ENCODE measurements around the gene BSDC1.

Gene BSDC1

GRCh38 chr1:32335790-32336590 lies 58.3 kb downstream of the BSDC1 start, which contains the start of gene MARCKSL1:
Gene MARCKSL1, minus strand, starts transcription at chr1:32336233. Its CDS starts 200 bp downstream, at chr1:32336033.
- peak; percentile 89 for DNase-seq

DNA sequence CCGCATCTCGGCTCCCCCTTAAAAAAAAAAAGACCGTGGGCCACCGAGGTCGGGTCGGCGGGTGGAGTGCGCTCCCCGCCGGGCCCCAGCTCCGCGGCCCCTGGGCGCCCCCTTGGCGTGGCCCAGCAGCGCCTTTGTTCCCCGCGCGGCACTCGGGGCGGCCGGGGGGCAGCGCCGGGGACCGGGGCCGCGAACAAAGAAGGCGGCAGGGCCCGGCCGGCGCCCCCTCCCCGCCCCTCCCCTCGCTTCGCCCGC lies 58.8 kb downstream of the BSDC1 start:
- peak; percentile 10 for DNase-seq

GRCh38 chr1:32334864-32335534 lies 59.2 kb downstream of the BSDC1 start:
- DNase-seq = peak; percentile 72

DNA sequence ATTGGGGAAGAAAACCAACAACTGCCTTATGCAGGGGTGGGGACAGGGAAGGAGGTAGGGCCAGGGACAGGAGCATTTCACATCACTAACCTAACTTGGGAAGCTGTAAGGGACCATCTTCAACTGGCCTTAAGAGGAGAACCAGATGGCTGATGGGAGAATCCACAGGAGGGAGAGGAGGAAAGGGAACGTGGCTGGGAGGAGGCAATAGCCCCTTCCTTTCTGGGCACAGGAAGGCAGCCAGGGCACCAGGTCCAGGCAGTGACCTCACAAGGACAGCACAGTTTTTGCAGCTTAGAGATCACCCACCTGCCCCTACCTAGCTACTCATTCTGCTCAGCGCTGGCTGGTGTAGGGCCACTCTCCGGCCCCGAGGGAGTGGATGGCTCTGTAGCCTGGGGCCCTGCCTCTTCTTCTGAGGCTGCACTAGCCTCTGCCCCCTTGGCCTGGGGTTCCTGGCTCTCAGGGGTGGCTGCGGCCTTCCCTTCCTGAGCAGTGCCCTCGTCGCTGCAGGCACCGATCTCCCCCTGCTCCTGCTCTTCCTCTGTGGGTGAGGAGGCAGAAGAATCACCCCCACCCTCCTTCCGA lies 59.9 kb downstream of the BSDC1 start:
- DNase-seq = no peak

DNA sequence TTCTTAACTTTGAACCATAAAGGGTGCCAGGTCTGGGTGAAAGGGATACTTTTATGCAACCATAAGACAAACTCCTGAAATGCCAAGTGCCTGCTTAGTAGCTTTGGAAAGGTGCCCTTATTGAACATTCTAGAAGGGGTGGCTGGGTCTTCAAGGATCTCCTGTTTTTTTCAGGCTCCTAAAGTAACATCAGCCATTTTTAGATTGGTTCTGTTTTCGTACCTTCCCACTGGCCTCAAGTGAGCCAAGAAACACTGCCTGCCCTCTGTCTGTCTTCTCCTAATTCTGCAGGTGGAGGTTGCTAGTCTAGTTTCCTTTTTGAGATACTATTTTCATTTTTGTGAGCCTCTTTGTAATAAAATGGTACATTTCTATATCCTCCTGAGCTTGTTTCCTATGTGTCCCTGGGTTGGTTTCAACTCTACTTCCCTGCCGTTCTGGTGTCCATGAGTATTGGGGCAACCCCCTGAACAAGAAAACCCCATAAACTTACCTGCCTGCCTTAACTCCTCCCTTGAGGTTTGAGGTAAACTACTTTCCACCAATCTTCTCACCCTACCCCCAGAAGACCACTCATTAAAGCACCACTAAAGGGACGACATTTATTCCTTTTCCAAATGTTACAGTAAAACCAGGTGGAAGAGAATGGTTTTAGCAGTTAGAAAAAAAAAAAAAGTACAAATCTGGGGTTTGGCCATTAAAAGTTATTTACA lies 60.8 kb downstream of the BSDC1 start:
- DNase-seq = peak; percentile 10

DNA sequence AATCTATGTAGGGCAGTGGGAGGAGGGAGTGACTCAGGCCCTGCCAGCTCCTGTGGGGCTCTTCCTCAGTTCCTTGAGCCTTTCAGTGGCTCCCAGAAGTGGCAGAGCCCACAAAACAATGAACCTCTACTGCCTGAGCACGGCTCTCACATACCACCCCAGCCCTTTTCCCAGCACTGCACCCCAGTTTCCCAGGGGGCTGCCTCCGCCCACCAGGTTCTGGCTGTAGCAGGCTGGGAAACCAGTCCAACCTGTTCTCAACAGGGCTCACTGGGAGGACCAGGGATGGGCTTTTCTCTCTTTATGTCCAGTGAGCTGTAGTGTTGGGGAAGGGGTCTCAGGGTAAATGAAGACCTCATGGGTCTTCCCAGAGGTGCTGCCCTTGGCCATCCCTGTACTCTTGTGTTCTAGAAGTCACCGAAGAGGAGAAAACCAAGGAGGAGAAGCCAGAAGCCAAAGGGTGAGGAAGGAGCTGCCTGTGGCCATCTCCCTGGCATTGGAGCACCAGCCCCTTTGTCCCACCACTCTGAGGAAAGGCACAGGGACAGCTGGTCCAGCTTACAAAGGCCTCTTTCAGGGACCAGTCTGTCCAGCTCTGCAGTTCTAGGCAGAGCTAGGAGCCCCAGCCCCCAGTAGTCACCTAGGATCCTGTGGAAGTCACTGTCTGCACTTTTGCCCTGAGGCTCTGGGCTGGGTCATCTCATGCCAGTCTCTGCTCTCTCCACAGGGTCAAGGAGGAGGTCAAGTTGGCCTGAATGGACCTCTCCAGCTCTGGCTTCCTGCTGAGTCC lies 61.8 kb downstream of the BSDC1 start:
- no peak for DNase-seq

GRCh38 chr1:32331549-32331948 lies 62.7 kb downstream of the BSDC1 start:
- DNase-seq = no peak

DNA sequence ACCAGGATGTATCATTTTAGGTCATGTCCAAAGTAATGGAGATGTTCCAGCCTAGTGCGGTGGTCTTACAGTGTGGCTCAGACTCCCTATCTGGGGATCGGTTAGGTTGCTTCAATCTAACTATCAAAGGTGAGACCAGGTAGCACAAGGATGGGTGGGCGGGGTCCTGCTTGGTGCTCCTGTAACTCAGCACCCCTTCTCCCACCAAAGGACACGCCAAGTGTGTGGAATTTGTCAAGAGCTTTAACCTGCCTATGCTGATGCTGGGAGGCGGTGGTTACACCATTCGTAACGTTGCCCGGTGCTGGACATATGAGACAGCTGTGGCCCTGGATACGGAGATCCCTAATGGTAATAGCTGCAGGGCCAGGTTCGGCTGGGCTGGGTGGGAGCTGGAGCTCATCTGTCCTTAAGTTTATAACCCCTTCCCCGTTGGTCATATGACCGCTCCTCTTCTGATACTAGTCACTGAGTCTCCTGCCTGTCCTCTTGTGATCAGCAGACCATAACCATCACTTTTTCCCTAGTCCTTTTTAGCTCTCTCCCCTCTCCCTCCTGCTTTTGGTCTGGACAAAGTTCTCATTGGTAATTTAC lies 63.6 kb downstream of the BSDC1 start:
- no peak for DNase-seq

- DNase-seq = no peak
Measured at GRCh38 chr1:32329931-32330466, 64.2 kb downstream of the BSDC1 start.

GRCh38 chr1:32327204-32327603 lies 67.0 kb downstream of the BSDC1 start:
- no peak for DNase-seq

- peak; percentile 58 for DNase-seq
Measured at GRCh38 chr1:32321712-32322291, 72.4 kb downstream of the BSDC1 start.

DNA sequence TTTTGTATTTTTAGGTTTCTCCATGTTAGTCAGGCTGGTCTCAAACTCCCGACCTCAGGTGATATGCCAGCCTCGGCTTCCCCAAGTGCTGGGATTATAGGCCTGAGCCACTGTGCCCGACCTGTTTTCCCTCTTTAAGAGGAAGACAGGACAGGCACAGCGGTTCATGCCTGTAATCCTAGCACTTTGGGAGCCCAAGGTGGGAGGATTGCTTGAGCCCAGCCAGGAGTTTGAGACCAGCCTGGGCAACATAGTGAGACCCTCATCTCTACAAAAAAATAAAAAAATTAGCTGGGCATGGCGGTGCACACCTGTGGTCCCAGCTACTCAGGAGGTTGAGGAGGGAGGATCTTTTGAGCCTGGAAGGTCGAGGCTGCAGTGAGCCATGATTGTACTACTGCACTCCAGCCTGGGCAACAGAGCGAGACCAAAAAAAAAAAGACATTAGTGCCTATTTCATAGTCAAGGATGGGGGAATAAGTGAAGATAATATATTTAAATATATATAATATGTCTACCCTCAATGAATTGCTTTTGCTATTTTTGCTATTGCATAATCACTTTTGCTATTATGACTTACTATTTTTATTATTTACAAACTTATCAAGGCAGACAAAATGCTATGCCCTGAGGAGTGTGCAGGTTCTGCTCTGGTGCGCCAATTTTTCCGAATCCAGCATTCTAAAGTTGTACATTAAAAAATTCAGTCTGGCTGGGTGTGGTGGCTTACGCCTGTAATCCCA lies 75.9 kb downstream of the BSDC1 start:
- no peak for DNase-seq

GRCh38 chr1:32316903-32317277 lies 77.4 kb downstream of the BSDC1 start:
- DNase-seq = no peak
